MCF 10A (cell line): ENCODE results near the gene FGF1. TPM values are rescaled to one million over a fixed set of nuclear protein-coding genes. Genes with fewer than 3 reads are reported as not detected.

Experiments used
- BruUV-seq: library from RNA; stranded (reverse); fragments of 400-500 nt; replicated peaks from 2 replicates; lab custom pipeline; 2021; lab: Mats Ljungman, UMichigan
- CTCF ChIA-PET: fragments of 300-600 bp; sonication (Branson Sonifier 250); formaldehyde crosslinking; extraction: SDS; loops from one replicate; lab custom pipeline; 2021; ENCODE audit warnings: antibody characterized with exemption, inconsistent platforms; lab: Yijun Ruan, JAX
- POLR2A ChIA-PET: fragments of 300-600, 350-650 bp; sonication (Branson Sonifier 250); formaldehyde crosslinking; extraction: SDS; loops from one replicate; lab custom pipeline; 2020; ENCODE audit warnings: antibody characterized with exemption, inconsistent platforms; lab: Yijun Ruan, JAX
- DNase-seq: peaks from one replicate; pipeline ENCODE4 v3.0.0-alpha.2; 2018; ENCODE audit not compliant: unreplicated experiment
- H3K27ac Mint-ChIP-seq: one replicate; pipeline ENCODE4 v1.8.0; 2022; ENCODE audit warnings: mild to moderate bottlenecking, low read depth, mixed read lengths; ENCODE audit not compliant: unreplicated experiment
- H3K27me3 Mint-ChIP-seq: one replicate; pipeline ENCODE4 v1.8.0; 2022; ENCODE audit warnings: mixed read lengths; ENCODE audit not compliant: insufficient read depth, unreplicated experiment
- H3K36me3 Mint-ChIP-seq: one replicate; pipeline ENCODE4 v1.8.0; 2022; ENCODE audit warnings: mild to moderate bottlenecking, moderate library complexity, mixed read lengths; ENCODE audit not compliant: insufficient read depth, unreplicated experiment
- H3K4me1 Mint-ChIP-seq: one replicate; pipeline ENCODE4 v1.8.0; 2022; ENCODE audit warnings: mixed read lengths; ENCODE audit not compliant: insufficient read depth, unreplicated experiment
- H3K4me3 Mint-ChIP-seq: one replicate; pipeline ENCODE4 v1.8.0; 2022; ENCODE audit warnings: mild to moderate bottlenecking, moderate library complexity, mixed read lengths; ENCODE audit not compliant: unreplicated experiment
- H3K9me3 Mint-ChIP-seq: one replicate; pipeline ENCODE4 v1.8.0; 2022; ENCODE audit warnings: mixed read lengths; ENCODE audit not compliant: unreplicated experiment
- intact Hi-C: fragments of 100-400 bp; cut with micrococcal nuclease; formaldehyde crosslinking; loops from 2 replicates; pipeline ENCODE4 v1.14.1; 2022
- total RNA-seq: library from RNA; stranded (reverse); gene quantifications from 2 replicates; pipeline ENCODE4 v1.2.3, GENCODE V29; 2022
- TF ChIP-seq, protein P1 (sequence below): fragments of 200-600 bp; IDR thresholded peaks from one replicate; pipeline ENCODE4 v1.8.0; 2022; ENCODE audit warnings: antibody characterized with exemption, mild to moderate bottlenecking; ENCODE audit not compliant: unreplicated experiment

Gene FGF1
- total RNA-seq, 1 experiment from 2014 or later: 0.65 TPM

DNA sequence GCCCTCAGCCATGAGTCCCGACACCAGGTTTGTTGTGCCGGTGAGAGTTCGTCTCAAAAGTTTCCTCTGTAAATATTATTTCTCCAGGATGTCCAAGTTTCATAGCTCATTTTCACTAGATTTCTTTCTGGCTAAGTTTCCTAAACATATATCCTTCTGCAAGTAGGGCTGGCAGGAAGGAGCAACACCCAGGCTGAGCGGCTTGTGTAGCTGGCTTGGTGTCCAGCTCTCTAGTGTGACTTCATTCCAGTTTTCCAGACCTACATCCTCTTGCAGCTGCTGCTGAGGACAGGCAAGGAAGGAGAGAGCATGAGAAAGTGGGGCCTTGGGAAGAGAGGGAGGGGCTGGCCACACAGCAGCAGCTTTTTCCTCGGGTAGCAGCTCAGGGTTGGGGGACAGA, 80.3 kb downstream of the FGF1 start:
- Mint-ChIP-seq H3K27me3 (no peaks in the 10 kb centered on the region), H3K4me3 (no peak overlapping the region), H3K4me1 (peaks cover 10% of the 10 kb centered on the region), H3K36me3 (no peaks in the 10 kb centered on the region), H3K27ac (no peak overlapping the region), H3K9me3 (no peaks in the 10 kb centered on the region)
- TF ChIP-seq, protein P1, sequence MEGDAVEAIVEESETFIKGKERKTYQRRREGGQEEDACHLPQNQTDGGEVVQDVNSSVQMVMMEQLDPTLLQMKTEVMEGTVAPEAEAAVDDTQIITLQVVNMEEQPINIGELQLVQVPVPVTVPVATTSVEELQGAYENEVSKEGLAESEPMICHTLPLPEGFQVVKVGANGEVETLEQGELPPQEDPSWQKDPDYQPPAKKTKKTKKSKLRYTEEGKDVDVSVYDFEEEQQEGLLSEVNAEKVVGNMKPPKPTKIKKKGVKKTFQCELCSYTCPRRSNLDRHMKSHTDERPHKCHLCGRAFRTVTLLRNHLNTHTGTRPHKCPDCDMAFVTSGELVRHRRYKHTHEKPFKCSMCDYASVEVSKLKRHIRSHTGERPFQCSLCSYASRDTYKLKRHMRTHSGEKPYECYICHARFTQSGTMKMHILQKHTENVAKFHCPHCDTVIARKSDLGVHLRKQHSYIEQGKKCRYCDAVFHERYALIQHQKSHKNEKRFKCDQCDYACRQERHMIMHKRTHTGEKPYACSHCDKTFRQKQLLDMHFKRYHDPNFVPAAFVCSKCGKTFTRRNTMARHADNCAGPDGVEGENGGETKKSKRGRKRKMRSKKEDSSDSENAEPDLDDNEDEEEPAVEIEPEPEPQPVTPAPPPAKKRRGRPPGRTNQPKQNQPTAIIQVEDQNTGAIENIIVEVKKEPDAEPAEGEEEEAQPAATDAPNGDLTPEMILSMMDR: no peak
- intact Hi-C loops: no loop called here
- no TSS peak for BruUV-seq
- ChIA-PET CTCF (interaction anchor here (0.6 to 4.5 kb wide), 8 partner anchors 24 to 247 kb away, joined by 3 to 31 read pairs (median 4); no protein-coding TSS in a partner anchor), POLR2A (interaction anchor here (1.2 to 1.3 kb wide), 2 partner anchors 39 to 91 kb away, joined by 3 to 4 read pairs; no protein-coding TSS in a partner anchor)
- no peak for DNase-seq

DNA sequence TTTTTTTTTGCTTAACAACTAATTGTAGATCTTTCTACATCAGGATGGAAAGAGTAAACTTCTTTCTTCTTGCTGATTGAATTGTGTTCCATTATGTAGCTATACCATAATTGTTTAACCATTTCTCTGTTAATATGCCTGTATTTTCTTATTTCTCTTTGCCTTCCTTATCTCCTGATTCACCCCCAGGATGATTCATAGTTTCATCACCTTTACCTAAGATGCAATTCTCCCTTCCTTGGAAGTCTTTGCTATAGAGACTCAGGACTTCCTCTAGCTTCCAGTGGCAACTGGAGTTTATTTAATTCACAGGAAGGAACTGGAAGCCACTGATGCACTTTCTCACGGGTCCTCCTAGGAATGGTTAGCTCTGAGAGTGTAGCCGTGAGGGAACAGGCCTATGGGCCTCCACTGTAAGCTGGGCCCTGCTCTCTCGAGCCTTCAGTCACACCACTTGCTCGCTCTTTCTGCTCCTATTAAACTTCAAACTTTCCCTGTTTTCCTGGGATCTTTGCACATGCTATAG, 83.1 kb downstream of the FGF1 start:
- no peaks in the 10 kb centered on the region for H3K9me3 Mint-ChIP-seq
- CTCF ChIA-PET: interaction anchor here (0.6 to 6.5 kb wide), 14 partner anchors 8 to 562 kb away, joined by 3 to 44 read pairs (median 4); no protein-coding TSS in a partner anchor
- H3K27me3 Mint-ChIP-seq: no peaks in the 10 kb centered on the region
- peaks cover 19% of the 10 kb centered on the region for H3K4me1 Mint-ChIP-seq
- H3K4me3 Mint-ChIP-seq: no peak overlapping the region
- DNase-seq: peak; percentile 73
- TF ChIP-seq, protein P1: no peak
- no peaks in the 10 kb centered on the region for H3K36me3 Mint-ChIP-seq
- POLR2A ChIA-PET: interaction anchor here (0.9 to 1.7 kb wide), 2 partner anchors 9 to 416 kb away, joined by 4 to 5 read pairs; no protein-coding TSS in a partner anchor
- no TSS peak for BruUV-seq
- H3K27ac Mint-ChIP-seq: peak overlapping the region; percentile 33
- intact Hi-C loops: no loop called here

DNA sequence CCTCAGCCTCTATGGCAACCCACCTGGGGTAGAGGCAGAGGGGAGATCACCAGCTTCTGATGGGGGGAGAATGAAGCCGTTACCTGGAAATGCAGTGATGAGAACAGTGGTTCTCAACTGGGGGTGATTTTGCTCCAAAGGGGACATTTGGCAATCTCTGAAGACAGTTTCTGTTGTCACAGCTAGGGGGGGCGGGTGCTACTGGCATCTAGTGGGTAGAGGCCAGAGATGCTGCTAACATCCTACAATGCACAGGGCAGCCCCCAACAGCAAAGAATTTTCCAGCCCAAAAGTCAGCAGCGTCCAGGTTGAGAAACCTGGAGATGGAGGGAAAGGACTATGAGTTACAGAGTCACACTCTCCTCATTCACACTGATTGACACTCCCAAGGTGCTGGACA, 84.5 kb downstream of the FGF1 start:
- TF ChIP-seq, protein P1: no peak
- H3K9me3 Mint-ChIP-seq: no peaks in the 10 kb centered on the region
- ChIA-PET CTCF (interaction anchor here (1.1 to 6.5 kb wide), 5 partner anchors 9 to 456 kb away, joined by 4 to 44 read pairs (median 12); partner anchors contain the start of gene FGF1), POLR2A (no interaction called here)
- no peaks in the 10 kb centered on the region for H3K27me3 Mint-ChIP-seq
- H3K27ac Mint-ChIP-seq: no peak overlapping the region
- intact Hi-C loops: no loop called here
- no TSS peak for BruUV-seq
- H3K36me3 Mint-ChIP-seq: no peaks in the 10 kb centered on the region
- H3K4me3 Mint-ChIP-seq: no peak overlapping the region
- H3K4me1 Mint-ChIP-seq: peaks cover 22% of the 10 kb centered on the region
- DNase-seq: no peak

DNA sequence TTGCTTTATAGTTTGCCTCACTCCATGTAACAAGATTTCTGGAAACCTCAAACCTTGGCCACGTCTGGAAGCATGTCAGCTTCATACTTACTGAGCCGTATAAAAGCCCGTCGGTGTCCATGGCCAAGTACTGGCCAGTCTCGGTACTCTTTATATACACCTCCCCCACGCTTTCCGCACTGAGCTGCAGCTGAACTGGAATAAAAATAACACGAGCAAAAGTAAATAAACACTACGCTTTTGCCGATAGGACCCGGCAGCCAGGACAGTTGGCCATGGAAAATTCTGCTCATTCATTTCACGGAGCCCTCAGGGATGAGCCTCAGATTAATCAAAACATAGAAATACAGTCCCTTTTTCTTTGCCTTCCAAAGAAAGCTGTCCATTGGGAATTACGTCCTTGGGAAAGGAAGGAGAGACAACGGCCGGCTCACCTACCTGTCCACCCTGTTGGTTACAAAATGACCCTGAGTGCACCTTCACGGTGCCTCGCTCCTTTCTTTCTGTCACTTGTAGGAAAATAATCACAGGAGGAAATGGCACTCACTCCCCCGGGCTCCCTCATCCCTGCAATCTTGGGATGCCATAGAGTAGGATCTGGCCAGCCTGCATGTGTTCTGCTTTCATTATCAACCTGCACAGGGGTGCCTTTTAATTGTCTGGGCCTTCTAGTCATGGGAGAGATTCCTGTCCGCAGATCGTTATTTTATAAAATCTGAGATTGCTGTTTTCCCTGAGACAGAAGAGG, 85.1 kb downstream of the FGF1 start:
- H3K27me3 Mint-ChIP-seq: no peaks in the 10 kb centered on the region
- no peaks in the 10 kb centered on the region for H3K9me3 Mint-ChIP-seq
- TF ChIP-seq, protein P1: no peak
- peaks cover 22% of the 10 kb centered on the region for H3K4me1 Mint-ChIP-seq
- ChIA-PET CTCF (interaction anchor here (0.6 to 6.5 kb wide), 6 partner anchors 10 to 456 kb away, joined by 4 to 44 read pairs (median 8); partner anchors contain the start of gene FGF1), POLR2A (no interaction called here)
- H3K27ac Mint-ChIP-seq: no peak overlapping the region
- no peak for DNase-seq
- BruUV-seq: no TSS peak
- intact Hi-C loops: no loop called here
- H3K4me3 Mint-ChIP-seq: no peak overlapping the region
- no peaks in the 10 kb centered on the region for H3K36me3 Mint-ChIP-seq
